Breast epithelium (tissue), 4 donors: ENCODE data around the gene ZNF786. TPM values are rescaled to one million over a fixed set of nuclear protein-coding genes. Genes with fewer than 3 reads are reported as not detected.
"Not testable (repeated sequence)": the region's sequence is repeated elsewhere in the genome, so short reads cannot be mapped to it uniquely, and the experiment has no call there.

Experiments used
- DNase-seq, 2 donors: peaks; one replicate each; pipeline ENCODE4 v3.0.0-alpha.2; 2019; ENCODE audit warnings: low spot score in 2 of 2
- H3K27ac ChIP-seq, 2 donors: fragments of 200-600 bp; sonication (generic) in 1 of 2; one replicate each; pipeline ENCODE4 v1.5.1; 2016 to 2019; ENCODE audit warnings: mild to moderate bottlenecking in 1 of 2
- H3K27me3 ChIP-seq, 2 donors: fragments of 200-600 bp; sonication (generic) in 1 of 2; one replicate each; pipeline versions ENCODE4 v1.5.1 to v1.6.0; 2017 to 2019; ENCODE audit warnings: control low read depth in 1 of 2, mild to moderate bottlenecking in 1 of 2
- H3K36me3 ChIP-seq: fragments of 200-600 bp; one replicate; pipeline ENCODE4 v1.5.1; 2019
- H3K4me1 ChIP-seq, 2 donors: fragments of 200-600 bp; sonication (generic); one replicate each; pipeline ENCODE4 v1.5.1; 2016 to 2019; ENCODE audit warnings: control low read depth in 1 of 2
- H3K4me3 ChIP-seq, 3 donors: fragments of 200-600 bp; sonication (generic); 1 replicate in 2 of 3; 2 replicates in 1 of 3; pipeline ENCODE4 v1.5.1; 2016 to 2019; ENCODE audit warnings: mild to moderate bottlenecking in 3 of 3, moderate library complexity in 2 of 3
- H3K9me3 ChIP-seq, 2 donors: fragments of 200-600 bp; sonication (generic) in 1 of 2; one replicate each; pipeline ENCODE4 v1.5.1; 2016 to 2019; ENCODE audit warnings: control low read depth in 1 of 2
- CTCF ChIP-seq, 3 donors: fragments of 450-650 bp; IDR thresholded peaks; one replicate each; pipeline ENCODE4 v1.5.1; 2016 to 2017; ENCODE audit warnings: antibody characterized with exemption in 3 of 3, mild to moderate bottlenecking in 3 of 3, moderate library complexity in 3 of 3
- POLR2A ChIP-seq: fragments of 450-650 bp; IDR thresholded peaks from one replicate; pipeline ENCODE4 v1.6.1; 2016; ENCODE audit warnings: antibody characterized with exemption, mild to moderate bottlenecking, moderate library complexity
- POLR2AphosphoS5 ChIP-seq, 3 donors: sonication (generic); formaldehyde crosslinking; IDR thresholded peaks; one replicate each; pipeline ENCODE4 v1.6.1; 2017; ENCODE audit warnings: antibody characterized with exemption in 3 of 3
- intact Hi-C: fragments of 100-400 bp; cut with DNase I; formaldehyde crosslinking; loops from one replicate; pipeline ENCODE4 v1.15.1; 2023; ENCODE audit warnings: low total_unique reads
- total RNA-seq, 3 donors: library from RNA; depleted of rRNA; stranded (reverse); fragments of >200 nt; gene quantifications; one replicate each; pipeline ENCODE4 v1.1.0, GENCODE V29; 2016

The ZNF786 gene
- total RNA-seq, 3 donors from 2014 or later: 2.7 to 13.2 (median 6.2) TPM

- H3K4me1 ChIP-seq: no peaks in the 10 kb centered on the region
- H3K27me3 ChIP-seq: no peaks in the 10 kb centered on the region
- H3K9me3 ChIP-seq: no peaks in the 10 kb centered on the region
- DNase-seq: no peak
- H3K36me3 ChIP-seq: no peaks in the 10 kb centered on the region
- H3K4me3 ChIP-seq: no peak overlapping the region
- H3K27ac ChIP-seq: no peak overlapping the region
- TF ChIP-seq POLR2AphosphoS5 (IDR thresholded peaks at IDR 0.05) (no peak), POLR2A (no peak), CTCF (IDR thresholded peaks at IDR 0.05) (no peak)
- intact Hi-C loops: no loop called here
These were observed 53.8 kb downstream of the ZNF786 start for GRCh38 chr7:149036676-149037075.

- intact Hi-C loops: no loop called here
- Histone ChIP-seq H3K36me3 (no peaks in the 10 kb centered on the region), H3K27me3 (no peaks in the 10 kb centered on the region), H3K9me3 (no peaks in the 10 kb centered on the region), H3K4me1 (no peaks in the 10 kb centered on the region), H3K4me3 (no peak overlapping the region), H3K27ac (no peak overlapping the region)
- TF ChIP-seq POLR2AphosphoS5 (IDR thresholded peaks at IDR 0.05): no peak
- TF ChIP-seq POLR2A: no peak
- no peak for TF ChIP-seq CTCF (IDR thresholded peaks at IDR 0.05)
- DNase-seq: no peak
These were observed 59.1 kb downstream of the ZNF786 start for GRCh38 chr7:149031353-149031910.

GRCh38 chr7:149030439-149030838, 60.1 kb downstream of the ZNF786 start:
- H3K9me3 ChIP-seq, H3K27me3 ChIP-seq, H3K4me1 ChIP-seq, H3K36me3 ChIP-seq, intact Hi-C loops, H3K27ac ChIP-seq, H3K4me3 ChIP-seq, DNase-seq: not testable (repeated sequence)

GRCh38 chr7:149028346-149029109, 62.0 kb downstream of the ZNF786 start, which contains the start of gene PDIA4:
TSS of gene PDIA4 (minus strand) at chr7:149028505. CDS start at chr7:149028408, 97 bp downstream.
- intact Hi-C loops: no loop called here
- no peaks in the 10 kb centered on the region for H3K4me1 ChIP-seq
- H3K4me3 ChIP-seq: peak within 1 kb of the TSS; percentile 85 to 93 (median 91)
- no peaks in the 10 kb centered on the region for H3K27me3 ChIP-seq
- H3K9me3 ChIP-seq: no peaks in the 10 kb centered on the region
- TF ChIP-seq CTCF (IDR thresholded peaks at IDR 0.05): peak in 2 of 3 donors; percentile 33 to 56
- peak; percentile 77 to 96 (median 83) for TF ChIP-seq POLR2AphosphoS5 (IDR thresholded peaks at IDR 0.05)
- TF ChIP-seq POLR2A: peak; percentile 31
- peak within 1 kb of the TSS; percentile 85 to 96 for H3K27ac ChIP-seq
- no peaks in the 10 kb centered on the region for H3K36me3 ChIP-seq
- DNase-seq: peak; percentile 98 to 99

GRCh38 chr7:149027611-149028345, 62.7 kb downstream of the ZNF786 start:
- Histone ChIP-seq H3K9me3 (no peaks in the 10 kb centered on the region), H3K27me3 (no peaks in the 10 kb centered on the region), H3K36me3 (no peaks in the 10 kb centered on the region), H3K27ac (peak overlapping the region; percentile 85 to 96), H3K4me1 (peaks cover 0 to 5% of the 10 kb centered on the region in 2 donors), H3K4me3 (peak overlapping the region; percentile 85 to 93 (median 91))
- DNase-seq: no peak
- TF ChIP-seq POLR2A: no peak
- no peak for TF ChIP-seq POLR2AphosphoS5 (IDR thresholded peaks at IDR 0.05)
- peak in 1 of 3 donors; percentile 24 for TF ChIP-seq CTCF (IDR thresholded peaks at IDR 0.05)
- intact Hi-C loops: no loop called here
